ENCODE results near the gene SUPV3L1.

- no peak for TF ChIP-seq CTCF (IDR thresholded peaks at IDR 0.05 in 4 of 5, conservative IDR thresholded peaks at IDR 0.05 in 1 of 5)
- TF ChIP-seq POLR2A (IDR thresholded peaks at IDR 0.05) = no peak
Measured at GRCh38 chr10:69248117-69248730, 68.2 kb downstream of the SUPV3L1 start.
